ENCODE results near the gene MTHFD1. TPM values are rescaled to one million over a fixed set of nuclear protein-coding genes. Genes with fewer than 3 reads are reported as not detected.
A peak's percentile ranks its signal among the peaks of the same experiment; 100 is the strongest.

The MTHFD1 gene
- total RNA-seq, 1 experiment from 2014 or later: 226 TPM

- H3K4me3 Mint-ChIP-seq: no peak overlapping the region
- peaks cover 58% of the 10 kb centered on the region for H3K4me1 Mint-ChIP-seq
- no peaks in the 10 kb centered on the region for H3K36me3 Mint-ChIP-seq
- TF ChIP-seq TEAD1 (CRISPR knock-in tag; IDR thresholded peaks at IDR 0.05) (no peak), ATF6 (CRISPR knock-in tag; IDR thresholded peaks at IDR 0.05) (no peak), ZMAT4 (CRISPR knock-in tag; IDR thresholded peaks at IDR 0.05) (no peak)
- H3K27ac Mint-ChIP-seq: no peak overlapping the region
- ATAC-seq (no peak), DNase-seq (ENCODE audit: low spot score) (no peak)
- CTCF ChIA-PET: interaction anchor here (1.4 to 2.4 kb wide), 3 partner anchors 32 to 164 kb away, joined by 5 to 12 read pairs (median 6); partner anchors contain the start of gene HSPA2
- POLR2A ChIA-PET: no interaction called here
- H3K9me3 Mint-ChIP-seq: no peaks in the 10 kb centered on the region
- no peaks in the 10 kb centered on the region for H3K27me3 Mint-ChIP-seq (ENCODE audit: low read depth)
These were observed 120.1 kb downstream of the MTHFD1 start for GRCh38 chr14:64508215-64508776.

- Mint-ChIP-seq H3K4me3 (no peak overlapping the region), H3K27ac (peak overlapping the region; percentile 74), H3K36me3 (no peaks in the 10 kb centered on the region), H3K27me3 (ENCODE audit: low read depth) (no peaks in the 10 kb centered on the region), H3K9me3 (no peaks in the 10 kb centered on the region), H3K4me1 (peaks cover 58% of the 10 kb centered on the region)
- no peak for ATAC-seq
- CTCF ChIA-PET: interaction anchor here (0.6 to 2.4 kb wide), 7 partner anchors 12 to 204 kb away, joined by 3 to 12 read pairs (median 5); partner anchors contain the start of genes AKAP5 and HSPA2
- TF ChIP-seq ZNF317 (CRISPR knock-in tag; IDR thresholded peaks at IDR 0.05; ENCODE audit: borderline replicate concordance, low read depth): no peak
- peak; percentile 24 for DNase-seq (ENCODE audit: low spot score)
- POLR2A ChIA-PET: interaction anchor here (0.7 kb wide), 2 partner anchors 8 to 13 kb away, joined by 3 to 4 read pairs; no protein-coding TSS in a partner anchor
These were observed 120.9 kb downstream of the MTHFD1 start for GRCh38 chr14:64509036-64509435.

Other genes with a start within 250 kb of the MTHFD1 start
- gene ESR2, start 94.0 kb upstream of the MTHFD1 start, total RNA-seq (2021): 0.23 to 0.50 TPM (median 0.39 TPM) in 3 replicates
- 2.8 to 3.0 TPM (median 3.0 TPM) in 3 replicates for gene AKAP5, start 77.1 kb downstream of the MTHFD1 start, total RNA-seq (2021)
- 11.9 to 14.0 TPM (median 13.1 TPM) in 3 replicates for gene ZBTB25, start 115.5 kb downstream of the MTHFD1 start, total RNA-seq (2021)
- gene ZBTB1, start 116.4 kb downstream of the MTHFD1 start, total RNA-seq (2021): 24.7 to 32.5 TPM (median 31.7 TPM) in 3 replicates
- gene HSPA2, start 152.4 kb downstream of the MTHFD1 start, total RNA-seq (2021): 30.2 to 43.9 TPM (median 40.7 TPM) in 3 replicates
- 0.55 to 0.70 TPM (median 0.64 TPM) in 3 replicates for gene PPP1R36, start 161.6 kb downstream of the MTHFD1 start, total RNA-seq (2021)